Measurements from ENCODE around the gene IPO11.
A peak's percentile ranks its signal among the peaks of the same experiment; 100 is the strongest.

The IPO11 gene

GRCh38 chr5:62568800-62569432 is 156.4 kb downstream of the IPO11 start:
- no peak for DNase-seq (ENCODE audit: low read depth, low spot score)

GRCh38 chr5:62569470-62569869 is 156.9 kb downstream of the IPO11 start:
- DNase-seq (ENCODE audit: low read depth, low spot score): no peak

GRCh38 chr5:62572918-62573514 is 160.5 kb downstream of the IPO11 start:
- no peak for DNase-seq (ENCODE audit: low read depth, low spot score)

GRCh38 chr5:62574599-62574998 is 162.0 kb downstream of the IPO11 start:
- no peak for DNase-seq (ENCODE audit: low read depth, low spot score)

GRCh38 chr5:62575066-62575465 is 162.5 kb downstream of the IPO11 start:
- no peak for DNase-seq (ENCODE audit: low read depth, low spot score)

DNA sequence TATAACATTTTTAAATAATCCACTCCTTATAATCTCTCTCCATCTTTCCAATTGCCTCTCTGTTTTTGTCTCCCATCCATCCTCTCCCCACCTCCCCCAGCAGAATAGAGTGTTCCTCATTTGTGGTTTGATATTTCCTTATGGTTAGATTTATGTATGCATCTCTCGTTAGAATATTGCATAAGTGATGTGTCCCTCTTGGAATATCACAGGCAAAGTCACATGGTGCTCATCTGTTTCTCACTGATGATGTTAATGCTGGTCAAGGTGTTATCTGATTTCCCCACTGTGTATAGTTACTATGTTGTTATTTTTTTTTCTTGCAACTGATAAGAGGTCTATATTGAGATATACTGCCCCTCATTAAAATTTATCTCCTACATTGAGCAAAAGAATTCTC is 162.9 kb downstream of the IPO11 start:
- no peak for DNase-seq (ENCODE audit: low read depth, low spot score)

GRCh38 chr5:62576570-62577170 is 164.1 kb downstream of the IPO11 start:
- no peak for DNase-seq (ENCODE audit: low read depth, low spot score)

DNA sequence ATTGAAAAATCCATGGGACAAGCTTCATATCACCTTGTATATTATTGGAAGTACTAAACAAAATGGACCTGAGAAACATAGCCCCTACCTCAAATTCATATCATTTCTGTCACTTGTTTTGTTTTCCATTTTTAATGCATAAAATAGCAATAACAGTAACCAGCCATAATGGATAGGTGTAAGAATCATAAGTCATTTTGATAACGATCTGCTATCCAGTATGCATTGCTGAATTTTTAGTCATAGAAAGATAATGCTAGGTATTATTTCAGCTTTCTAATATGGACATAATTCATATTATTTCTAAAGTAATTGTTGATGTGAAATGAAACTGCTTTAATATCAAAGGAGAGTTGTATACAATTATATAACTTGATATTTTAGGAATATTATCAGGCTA is 164.9 kb downstream of the IPO11 start:
- DNase-seq (ENCODE audit: low read depth, low spot score): no peak

GRCh38 chr5:62578540-62578939 is 166.0 kb downstream of the IPO11 start, which contains the start of gene LRRC70:
Gene LRRC70, plus strand, starts transcription at chr5:62578819. Its CDS starts 620 bp downstream, at chr5:62579439.
- peak; percentile 18 for DNase-seq (ENCODE audit: low read depth, low spot score)

DNA sequence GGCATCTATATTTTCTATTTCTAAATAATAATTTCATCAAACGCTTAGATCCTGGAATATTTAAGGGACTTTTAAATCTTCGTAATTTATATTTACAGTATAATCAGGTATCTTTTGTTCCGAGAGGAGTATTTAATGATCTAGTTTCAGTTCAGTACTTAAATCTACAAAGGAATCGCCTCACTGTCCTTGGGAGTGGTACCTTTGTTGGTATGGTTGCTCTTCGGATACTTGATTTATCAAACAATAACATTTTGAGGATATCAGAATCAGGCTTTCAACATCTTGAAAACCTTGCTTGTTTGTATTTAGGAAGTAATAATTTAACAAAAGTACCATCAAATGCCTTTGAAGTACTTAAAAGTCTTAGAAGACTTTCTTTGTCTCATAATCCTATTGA is 167.2 kb downstream of the IPO11 start:
- no peak for DNase-seq (ENCODE audit: low read depth, low spot score)

DNA sequence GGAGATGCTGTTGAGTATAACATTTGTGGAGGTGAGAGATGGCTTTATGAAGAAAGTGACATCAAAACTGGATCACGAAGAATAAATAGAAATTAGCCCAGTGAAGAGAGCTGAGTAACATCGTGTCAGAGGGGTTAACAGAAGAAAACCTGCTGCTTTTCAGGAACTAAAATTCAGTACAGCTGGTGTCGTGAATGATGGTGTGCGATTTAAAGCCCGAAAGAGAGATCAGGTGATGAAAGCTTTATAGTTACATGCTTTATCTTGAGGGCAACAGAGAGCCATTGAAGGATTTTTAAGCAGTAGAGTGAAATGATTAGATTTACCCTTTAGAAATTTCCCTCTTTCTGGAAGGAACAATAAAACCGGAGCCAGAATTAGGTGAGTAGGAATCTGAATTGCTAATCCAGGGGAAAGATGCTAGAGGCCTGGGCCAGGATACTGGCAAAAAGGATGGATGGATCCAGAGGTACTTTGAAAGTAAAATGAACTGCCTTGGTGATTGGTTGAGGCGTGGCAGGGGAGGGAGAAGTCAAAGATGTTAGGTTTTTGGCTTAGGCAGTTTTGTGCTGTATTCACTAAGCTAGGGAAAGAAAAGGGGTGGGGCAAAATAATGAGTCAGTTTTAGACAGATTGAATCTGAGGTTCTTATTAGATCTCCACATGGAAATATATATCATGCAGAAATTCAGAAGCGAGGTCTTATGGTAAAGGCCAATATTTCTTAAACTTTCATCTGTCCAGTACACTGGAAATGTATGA is 169.5 kb downstream of the IPO11 start:
- DNase-seq (ENCODE audit: low read depth, low spot score): no peak

DNA sequence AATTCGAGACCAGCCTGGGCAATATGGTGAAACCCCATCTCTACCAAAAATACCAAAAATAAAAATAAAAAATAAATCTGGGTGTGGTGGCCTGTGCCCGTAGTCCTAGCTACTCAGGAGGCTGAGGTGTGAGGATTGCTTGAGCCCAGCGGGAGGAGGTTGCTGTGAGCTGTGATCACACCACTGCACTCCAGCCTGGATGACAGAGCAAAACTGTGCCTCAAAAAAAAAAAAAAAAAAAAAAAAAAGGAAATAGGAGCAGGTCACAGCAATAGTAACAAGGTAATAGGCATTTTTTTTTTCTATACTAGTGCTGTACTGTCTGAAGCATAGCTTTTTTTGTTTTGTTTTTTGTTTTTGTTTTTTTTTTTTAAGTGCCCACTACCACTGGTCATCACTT is 171.8 kb downstream of the IPO11 start:
- no peak for DNase-seq (ENCODE audit: low read depth, low spot score)

- no peak for DNase-seq (ENCODE audit: low read depth, low spot score)
Observed at GRCh38 chr5:62585306-62585705, 172.7 kb downstream of the IPO11 start.

DNA sequence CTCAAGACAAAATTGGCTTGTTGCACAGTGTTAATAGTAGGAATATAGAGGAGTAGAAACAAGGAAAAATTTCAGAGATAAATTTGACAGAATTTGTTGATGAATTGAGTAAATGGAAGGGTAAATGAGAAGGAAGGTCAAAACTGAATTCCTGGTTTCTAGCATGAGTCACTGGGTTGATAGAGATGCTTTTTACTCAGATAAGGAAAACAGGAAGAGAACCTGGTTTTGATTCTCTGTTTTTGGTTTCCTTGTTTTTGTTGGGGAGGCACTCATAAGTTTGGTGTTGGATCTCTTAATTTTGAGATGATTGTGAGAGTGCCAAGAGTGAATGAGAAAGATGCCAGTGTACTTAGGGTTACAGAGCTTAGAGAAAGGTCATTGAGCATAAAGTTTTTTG is 173.2 kb downstream of the IPO11 start:
- DNase-seq (ENCODE audit: low read depth, low spot score): no peak

GRCh38 chr5:62587737-62588136 is 175.2 kb downstream of the IPO11 start:
- no peak for DNase-seq (ENCODE audit: low read depth, low spot score)

GRCh38 chr5:62588668-62589067 is 176.1 kb downstream of the IPO11 start:
- DNase-seq (ENCODE audit: low read depth, low spot score): no peak

DNA sequence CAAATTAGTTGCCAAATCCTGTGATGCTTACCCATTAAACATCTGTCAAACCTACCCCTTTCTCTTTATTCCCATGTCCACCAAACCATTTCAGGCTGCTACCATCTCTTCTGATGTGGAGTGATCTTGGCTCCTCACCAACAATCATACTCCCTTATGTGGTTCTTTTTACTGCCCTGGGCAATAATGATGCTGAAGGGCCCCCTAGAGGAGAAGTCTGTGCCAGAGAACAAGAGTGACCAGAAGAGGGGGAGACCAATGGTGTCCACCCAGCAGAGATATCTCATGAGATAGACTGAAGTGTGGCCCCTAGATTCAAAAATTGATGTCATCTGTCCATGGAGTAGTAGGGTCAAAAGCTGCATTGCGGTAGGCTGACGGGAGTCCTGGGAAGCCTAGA is 176.9 kb downstream of the IPO11 start:
- no peak for DNase-seq (ENCODE audit: low read depth, low spot score)

DNA sequence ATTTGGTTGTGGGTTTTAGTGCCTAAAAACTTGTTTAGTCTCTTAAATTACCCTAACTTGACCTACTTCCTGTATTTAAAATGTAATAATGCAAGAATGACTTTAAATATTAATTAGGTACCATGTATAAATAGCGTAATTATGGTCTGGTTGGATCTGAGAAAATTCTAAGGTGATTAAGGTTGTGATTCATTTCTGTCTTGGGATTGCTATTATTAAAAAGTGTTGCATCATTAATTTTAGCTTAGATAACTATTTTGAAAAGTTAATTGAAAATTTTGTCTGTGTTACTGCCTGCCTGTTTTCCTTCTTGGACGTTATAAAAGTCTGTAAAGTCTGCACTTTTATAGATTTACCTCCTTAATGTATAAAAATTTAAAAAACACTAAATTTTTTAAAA is 177.8 kb downstream of the IPO11 start:
- no peak for DNase-seq (ENCODE audit: low read depth, low spot score)

DNA sequence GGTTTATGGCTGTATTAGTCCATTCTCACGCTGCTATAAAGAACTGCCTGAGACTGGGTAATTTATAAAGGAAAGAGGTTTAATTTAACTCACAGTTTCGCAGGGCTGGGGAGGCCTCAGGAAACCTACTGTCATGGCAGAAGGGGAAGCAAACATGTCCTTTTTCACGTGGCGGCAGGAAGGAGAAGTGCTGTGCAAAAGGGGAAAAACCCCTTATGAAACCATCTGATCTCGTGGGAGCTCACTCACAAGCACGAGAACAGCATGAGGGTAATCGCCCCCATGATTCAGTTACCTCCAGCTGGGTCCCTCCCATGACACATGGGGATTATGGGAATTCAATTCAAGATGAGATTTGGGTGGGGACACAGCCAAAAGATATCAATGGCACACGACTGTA is 180.0 kb downstream of the IPO11 start:
- no peak for DNase-seq (ENCODE audit: low read depth, low spot score)

GRCh38 chr5:62593331-62593730 is 180.8 kb downstream of the IPO11 start:
- no peak for DNase-seq (ENCODE audit: low read depth, low spot score)

- DNase-seq (ENCODE audit: low read depth, low spot score): no peak
Observed at GRCh38 chr5:62594364-62594984, 181.9 kb downstream of the IPO11 start.

DNA sequence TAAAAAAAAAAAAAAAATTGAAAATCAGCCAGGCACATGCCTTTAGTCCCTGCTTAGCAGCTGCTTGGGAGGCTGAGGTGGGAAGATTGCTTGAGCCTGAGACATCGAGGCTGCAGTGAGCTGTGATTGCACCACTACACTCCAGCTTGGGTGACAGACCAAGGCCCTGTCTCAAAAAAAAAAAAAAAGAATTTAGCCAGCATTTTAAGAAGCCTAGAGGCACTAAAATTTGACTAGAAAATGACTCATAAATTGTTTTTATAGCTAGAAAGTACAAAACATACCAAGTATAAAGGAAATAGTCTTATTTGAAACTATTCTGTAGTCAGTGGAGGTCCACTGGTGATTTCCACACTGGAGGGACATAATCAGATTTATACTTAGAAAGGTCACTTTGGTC is 183.5 kb downstream of the IPO11 start:
- DNase-seq (ENCODE audit: low read depth, low spot score): no peak
